K562 (cell line): ENCODE data around the gene LRCH1. TPM values are rescaled to one million over a fixed set of nuclear protein-coding genes. Genes with fewer than 3 reads are reported as not detected.

Experiments used
- ATAC-seq: fragments of 200-7000 bp; cut with Tn5 transposase; 3 replicates; pipeline ENCODE4 v1.9.1; 2020; ENCODE audit warnings: moderate library complexity
- BruUV-seq: library from RNA; stranded (reverse); fragments of 400-500 nt; replicated peaks from 2 replicates; lab custom pipeline; 2021; lab: Mats Ljungman, UMichigan
- CTCF ChIA-PET: fragments of 300-600 bp; formaldehyde crosslinking; extraction: SDS; loops from one replicate; lab custom pipeline; 2021; ENCODE audit warnings: low intra/inter-chr PET ratio; lab: Yijun Ruan, JAX
- POLR2A ChIA-PET: fragments of 300-600, 350-650 bp; sonication (Branson Sonifier 250); formaldehyde crosslinking; extraction: SDS; loops from one replicate; lab custom pipeline; 2021; ENCODE audit warnings: antibody characterized with exemption, inconsistent platforms; lab: Yijun Ruan, JAX
- DNase-seq, 4 experiments: peaks; one replicate each; pipeline versions ENCODE4 v3.0.0 to v3.0.0-alpha.2; 2011 to 2018; ENCODE audit warnings: low spot score in 3 of 4, mixed read lengths in 3 of 4; ENCODE audit errors: extremely low read depth in 1 of 4
- FAIRE-seq: peaks from 2 replicates; lab custom pipeline; 2011; peaks lifted over from hg19 to GRCh38; lab: Jason Lieb, UNC
- H2AFZ ChIP-seq: 2 replicates; pipeline ENCODE4 v1.6.0; 2011; ENCODE audit warnings: low read depth, low read length, control low read depth, inconsistent platforms
- H3K27ac ChIP-seq: fragments of 200-600 bp; 3 replicates; pipeline ENCODE4 v1.8.0; 2011; ENCODE audit warnings: low read depth, mild to moderate bottlenecking, control low read depth, inconsistent platforms, low read length, moderate library complexity, mixed read lengths; ENCODE audit errors: extremely low read depth
- H3K27me3 ChIP-seq, 2 experiments: fragments of 300-600 bp in 1 of 2; 2 replicates in 1 of 2; 3 replicates in 1 of 2; pipeline versions ENCODE4 v1.6.0 to v1.8.0; 2011; ENCODE audit warnings: inconsistent platforms in 2 of 2, low read length in 2 of 2, mild to moderate bottlenecking in 1 of 2, mixed read lengths in 1 of 2, moderate library complexity in 1 of 2; ENCODE audit not compliant: control insufficient read depth in 2 of 2, insufficient read depth in 2 of 2
- H3K36me3 ChIP-seq: fragments of 300-600 bp; 3 replicates; pipeline ENCODE4 v1.8.0; 2011; ENCODE audit warnings: mild to moderate bottlenecking, low read length, inconsistent platforms; ENCODE audit not compliant: control insufficient read depth, insufficient read depth
- H3K4me1 ChIP-seq, 2 experiments: fragments of 200-600 bp in 1 of 2; replicated peaks in 1 of 2; 2 replicates in 1 of 2; 3 replicates in 1 of 2; pipeline versions ENCODE4 v1.5.1 to v1.8.0; 2011; ENCODE audit warnings: inconsistent platforms in 2 of 2, low read length in 2 of 2, mild to moderate bottlenecking in 1 of 2, mixed read lengths in 1 of 2, moderate library complexity in 1 of 2; ENCODE audit not compliant: control insufficient read depth in 2 of 2, insufficient read depth in 2 of 2
- H3K4me2 ChIP-seq: 2 replicates; pipeline ENCODE4 v1.6.1; 2011; ENCODE audit warnings: low read length, control low read depth, inconsistent platforms, mixed read lengths; ENCODE audit not compliant: insufficient read depth
- H3K4me3 ChIP-seq: fragments of 200-600 bp; sonication (generic), shearing (Covaris generic); 2 replicates; pipeline ENCODE4 v1.5.1; 2016; ENCODE audit warnings: control low read depth, inconsistent platforms
- H3K79me2 ChIP-seq: fragments of 200-600 bp; 3 replicates; pipeline ENCODE4 v1.8.0; 2011; ENCODE audit warnings: low read length, inconsistent platforms; ENCODE audit not compliant: control insufficient read depth, insufficient read depth
- H3K9ac ChIP-seq, 2 experiments: 2 replicates each; pipeline versions ENCODE4 v1.6.0 to v1.6.1; 2011; ENCODE audit warnings: low read depth in 2 of 2, low read length in 2 of 2, control low read depth in 1 of 2, inconsistent platforms in 1 of 2, mild to moderate bottlenecking in 1 of 2, mixed read lengths in 1 of 2; ENCODE audit not compliant: insufficient read depth in 1 of 2
- H3K9me1 ChIP-seq: one replicate; pipeline ENCODE4 v1.6.0; 2011; ENCODE audit warnings: inconsistent platforms, mild to moderate bottlenecking, low read length, moderate library complexity; ENCODE audit not compliant: control insufficient read depth, insufficient read depth
- H3K9me3 ChIP-seq: replicated peaks from 2 replicates; pipeline ENCODE4 v1.5.1; 2011; ENCODE audit warnings: low read depth, low read length, inconsistent platforms; ENCODE audit not compliant: control insufficient read depth, insufficient read depth
- H4K20me1 ChIP-seq: replicated peaks from 2 replicates; pipeline ENCODE4 v1.6.1; 2011; ENCODE audit warnings: low read length, inconsistent platforms, mixed read lengths; ENCODE audit not compliant: control insufficient read depth, insufficient read depth
- BHLHE40 ChIP-seq: IDR thresholded peaks from 2 replicates; pipeline ENCODE4 v1.6.1; 2011; ENCODE audit warnings: low read length, improper control_type of control experiment
- CBX8 ChIP-seq: fragments of 200-600 bp; sonication (generic); IDR thresholded peaks from 2 replicates; pipeline ENCODE4 v1.6.1; 2012; ENCODE audit warnings: borderline replicate concordance, mixed run types, low read depth, mild to moderate bottlenecking, moderate library complexity, mixed read lengths, low read length, control low read depth, inconsistent platforms; ENCODE audit not compliant: poor library complexity, severe bottlenecking; ENCODE audit errors: extremely low read depth
- CUX1 ChIP-seq: fragments of 200-800 bp; sonication (Bioruptor generic); IDR thresholded peaks from 2 replicates; pipeline ENCODE4 v1.6.1; 2016; ENCODE audit warnings: missing genetic modification characterization, missing compliant biosample characterization
- HIVEP1 ChIP-seq: fragments of 250-450 bp; sonication (Bioruptor Pico); IDR thresholded peaks from 2 replicates; pipeline ENCODE4 v1.4.0; 2020; ENCODE audit warnings: mild to moderate bottlenecking
- MAFK ChIP-seq: IDR thresholded peaks from 2 replicates; pipeline ENCODE4 v1.6.1; 2011; ENCODE audit warnings: low read length, improper control_type of control experiment
- SOX6 ChIP-seq: fragments of 450-650 bp; IDR thresholded peaks from 2 replicates; pipeline ENCODE4 v1.6.1; 2014; ENCODE audit warnings: mild to moderate bottlenecking
- U2AF1 ChIP-seq: fragments of 200-400 bp; formaldehyde crosslinking; optimal IDR thresholded peaks from 2 replicates; pipeline ENCODE3; 2017; ENCODE audit warnings: mild to moderate bottlenecking, low read depth, low read length, moderate library complexity
- ZNF23 ChIP-seq: fragments of 250-450 bp; sonication (Bioruptor Pico); IDR thresholded peaks from 2 replicates; pipeline ENCODE4 v1.4.0; 2020; ENCODE audit warnings: mild to moderate bottlenecking
- WGBS: fragments of 100-300 bp; shearing (Covaris generic); methylation state at CpG from one replicate; pipeline ENCODE4 v1.1.6; 2016; ENCODE audit warnings: low coverage, mixed read lengths; ENCODE audit not compliant: insufficient coverage; ENCODE audit errors: missing lambda C conversion rate; 5-methylcytosine and 5-hydroxymethylcytosine counted together
- in situ Hi-C: fragments of 300-500 bp; cut with MboI; formaldehyde crosslinking; loops from 4 replicates; pipeline ENCODE4 v1.15.0; 2018; ENCODE audit warnings: inconsistent platforms, mixed read lengths
- intact Hi-C: fragments of 100-400 bp; cut with micrococcal nuclease; formaldehyde crosslinking; loops from 2 replicates; pipeline ENCODE4 v1.14.2; 2022
- polyA plus RNA-seq, 8 experiments: library from polyadenylated mRNA; depleted of rRNA in 4 of 8; stranded (reverse) in 5 of 8; unstranded in 3 of 8; fragments of >200 nt; fragmentation: Nextera tagmentation in 2 of 8; fragmentation: Illumina TruSeq in 1 of 8; extraction: Ambion mirVana in 2 of 8; extraction: Trizol in 1 of 8; gene quantifications; 2 replicates each; pipeline versions ENCODE4 v1.2.1 to v1.2.3, GENCODE V29; 2011 to 2014; ENCODE audit warnings: inconsistent platforms in 1 of 8, missing spikeins in 1 of 8
- total RNA-seq, 7 experiments: library from RNA; depleted of rRNA in 6 of 7; stranded (reverse); fragments of >200 nt in 6 of 7; fragmentation: Illumina TruSeq in 2 of 7; extraction: Trizol in 2 of 7; gene quantifications; 2 replicates each; pipeline versions ENCODE4 v1.2.1 to v1.2.3, GENCODE V29; 2011 to 2021; ENCODE audit warnings: low replicate concordance in 1 of 7

LRCH1 gene
- total and polyA plus RNA-seq, 9 of the 15 experiments (the other 6 are each of a cell fraction or from before 2014, with no cell fraction given), result 1.1 to 6.8 (median 3.7) TPM

DNA sequence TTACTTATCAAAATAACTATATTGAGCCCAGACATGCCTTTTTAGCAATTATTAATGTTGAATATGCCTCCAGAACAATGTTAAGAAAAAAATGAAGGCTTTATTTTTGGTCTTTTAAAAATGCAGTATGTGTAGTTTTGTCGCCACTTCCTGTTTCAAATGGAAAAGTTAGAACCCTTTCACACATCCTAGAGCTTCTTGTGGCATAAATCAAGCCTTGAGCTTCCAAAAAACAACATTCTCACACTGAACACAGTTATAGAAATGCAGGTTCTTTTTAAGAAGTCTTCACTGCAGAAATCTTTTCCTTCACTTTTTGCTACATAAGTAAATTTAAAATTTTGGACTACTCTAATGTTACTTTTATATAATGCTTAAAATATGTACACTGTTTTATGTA lies 135.3 kb downstream of the LRCH1 start (continued):
- TF ChIP-seq U2AF1 (no peak), MAFK (no peak), CBX8 (no peak)

GRCh38 chr13:46698014-46698413 lies 145.0 kb downstream of the LRCH1 start:
- no TSS peak for BruUV-seq
- no peaks in the 10 kb centered on the region for H3K79me2 ChIP-seq
- no peak overlapping the region for H3K9ac ChIP-seq
- H3K27ac ChIP-seq, result no peak overlapping the region
- DNase-seq, result no peak
- no peak overlapping the region for H2AFZ ChIP-seq
- H3K4me3 ChIP-seq, result no peak overlapping the region
- no peaks in the 10 kb centered on the region for H4K20me1 ChIP-seq
- H3K9me1 ChIP-seq, result no peaks in the 10 kb centered on the region
- TF ChIP-seq BHLHE40 (no peak), HIVEP1 (no peak), ZNF23 (CRISPR knock-in tag) (no peak), CUX1 (CRISPR knock-in tag) (no peak), SOX6 (no peak)
- TF ChIP-seq, all 486 proteins: peak for 0
- H3K9me3 ChIP-seq, result no peaks in the 10 kb centered on the region
- H3K4me1 ChIP-seq, result no peaks in the 10 kb centered on the region; a peak in 1 of 5 replicates
- 63% methylated on average over 2 of the region's 3 CpGs for WGBS
- no peak overlapping the region for H3K4me2 ChIP-seq
- intact Hi-C loops, result no loop called here
- ATAC-seq (no peak), FAIRE-seq (no peak)
- peaks cover 51% of the 10 kb centered on the region for H3K36me3 ChIP-seq
- H3K27me3 ChIP-seq, result no peaks in the 10 kb centered on the region
- CTCF ChIA-PET, result no interaction called here
- POLR2A ChIA-PET, result interaction anchor here (0.6 kb wide), 1 partner anchor 152 kb away, joined by 3 read pairs; no protein-coding TSS in a partner anchor
- in situ Hi-C loops, result no loop called here
